ENCODE data around the gene PARD3.

GRCh38 chr10:34396663-34397062 lies 418.4 kb downstream of the PARD3 start:
- TF ChIP-seq POLR2A (IDR thresholded peaks at IDR 0.05): no peak
- TF ChIP-seq CTCF (IDR thresholded peaks at IDR 0.05): no peak
